Cardiac fibroblast (primary cell): ENCODE results near the gene PLEKHA6.
A peak's percentile ranks its signal among the peaks of the same experiment; 100 is the strongest.

Experiments
- DNase-seq, 2 donors: peaks; one replicate each; pipeline versions ENCODE4 v3.0.0 to v3.0.0-alpha.2; 2010; ENCODE audit warnings: low read depth in 2 of 2
- H3K4me3 ChIP-seq, 2 donors: replicated peaks in 1 of 2; 1 replicate in 1 of 2; 2 replicates in 1 of 2; pipeline ENCODE4 v1.5.1; 2011; ENCODE audit warnings: low read depth in 2 of 2, low read length in 2 of 2, mild to moderate bottlenecking in 2 of 2, moderate library complexity in 1 of 2
- CTCF ChIP-seq: IDR thresholded peaks from one replicate; pipeline ENCODE4 v1.5.1; 2011; ENCODE audit warnings: low read depth, mild to moderate bottlenecking, low read length, inconsistent platforms

Gene PLEKHA6

GRCh38 chr1:204206121-204206520 lies 153.6 kb downstream of the PLEKHA6 start:
- TF ChIP-seq CTCF = peak; percentile 17
- H3K4me3 ChIP-seq = no peak overlapping the region
- DNase-seq = peak; percentile 33 to 49

GRCh38 chr1:204205486-204205885 lies 154.2 kb downstream of the PLEKHA6 start:
- no peak for DNase-seq
- no peak for TF ChIP-seq CTCF
- no peak overlapping the region for H3K4me3 ChIP-seq

GRCh38 chr1:204204944-204205343 lies 154.8 kb downstream of the PLEKHA6 start:
- H3K4me3 ChIP-seq = no peak overlapping the region
- TF ChIP-seq CTCF = no peak
- no peak for DNase-seq

- DNase-seq = no peak
- no peak for TF ChIP-seq CTCF
- H3K4me3 ChIP-seq = no peak overlapping the region
Measured at GRCh38 chr1:204203206-204203767, 156.4 kb downstream of the PLEKHA6 start.

- no peak for DNase-seq
- no peak overlapping the region for H3K4me3 ChIP-seq
- TF ChIP-seq CTCF = no peak
Measured at GRCh38 chr1:204202481-204202880, 157.2 kb downstream of the PLEKHA6 start.

- H3K4me3 ChIP-seq = no peak overlapping the region
- TF ChIP-seq CTCF = no peak
- DNase-seq = no peak
Measured at GRCh38 chr1:204201348-204202040, 158.2 kb downstream of the PLEKHA6 start.

GRCh38 chr1:204199579-204199978 lies 160.2 kb downstream of the PLEKHA6 start:
- no peak for TF ChIP-seq CTCF
- no peak overlapping the region for H3K4me3 ChIP-seq
- no peak for DNase-seq
